GM19397 (cell line): Measurements from ENCODE around the gene PPP1R26.
"Not testable (repeated sequence)": the region's sequence is repeated elsewhere in the genome, so short reads cannot be mapped to it uniquely, and the experiment has no call there.

ENCODE experiments used
- ATAC-seq: cut with Tn5 transposase; IDR thresholded peaks from one replicate; pipeline ENCODE4 v1.9.1; 2021; ENCODE audit warnings: mild to moderate bottlenecking, moderate library complexity; ENCODE audit not compliant: unreplicated experiment

Gene PPP1R26

DNA sequence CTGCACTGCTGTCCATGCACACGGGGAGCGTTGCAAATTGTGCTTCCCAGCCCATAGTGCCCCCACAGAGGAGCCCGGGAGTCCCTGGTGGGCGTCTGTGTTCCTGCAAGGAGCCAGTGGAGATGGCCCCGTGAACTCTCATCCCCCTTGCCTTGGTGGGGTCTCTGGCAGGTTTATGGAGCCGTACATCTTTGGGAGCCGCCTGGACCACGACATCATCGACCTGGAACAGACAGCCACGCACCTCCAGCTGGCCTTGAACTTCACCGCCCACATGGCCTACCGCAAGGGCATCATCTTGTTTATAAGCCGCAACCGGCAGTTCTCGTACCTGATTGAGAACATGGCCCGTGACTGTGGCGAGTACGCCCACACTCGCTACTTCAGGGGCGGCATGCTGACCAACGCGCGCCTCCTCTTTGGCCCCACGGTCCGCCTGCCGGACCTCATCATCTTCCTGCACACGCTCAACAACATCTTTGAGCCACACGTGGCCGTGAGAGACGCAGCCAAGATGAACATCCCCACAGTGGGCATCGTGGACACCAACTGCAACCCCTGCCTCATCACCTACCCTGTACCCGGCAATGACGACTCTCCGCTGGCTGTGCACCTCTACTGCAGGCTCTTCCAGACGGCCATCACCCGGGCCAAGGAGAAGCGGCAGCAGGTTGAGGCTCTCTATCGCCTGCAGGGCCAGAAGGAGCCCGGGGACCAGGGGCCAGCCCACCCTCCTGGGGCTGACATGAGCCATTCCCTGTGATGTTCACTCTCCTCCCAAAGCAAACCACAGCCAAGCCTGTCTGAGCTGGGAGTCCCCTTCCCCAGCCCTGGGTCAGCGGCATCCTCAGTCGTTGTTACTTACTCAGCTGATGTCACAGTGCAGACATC is 24.0 kb downstream of the PPP1R26 start:
- no peak for ATAC-seq

DNA sequence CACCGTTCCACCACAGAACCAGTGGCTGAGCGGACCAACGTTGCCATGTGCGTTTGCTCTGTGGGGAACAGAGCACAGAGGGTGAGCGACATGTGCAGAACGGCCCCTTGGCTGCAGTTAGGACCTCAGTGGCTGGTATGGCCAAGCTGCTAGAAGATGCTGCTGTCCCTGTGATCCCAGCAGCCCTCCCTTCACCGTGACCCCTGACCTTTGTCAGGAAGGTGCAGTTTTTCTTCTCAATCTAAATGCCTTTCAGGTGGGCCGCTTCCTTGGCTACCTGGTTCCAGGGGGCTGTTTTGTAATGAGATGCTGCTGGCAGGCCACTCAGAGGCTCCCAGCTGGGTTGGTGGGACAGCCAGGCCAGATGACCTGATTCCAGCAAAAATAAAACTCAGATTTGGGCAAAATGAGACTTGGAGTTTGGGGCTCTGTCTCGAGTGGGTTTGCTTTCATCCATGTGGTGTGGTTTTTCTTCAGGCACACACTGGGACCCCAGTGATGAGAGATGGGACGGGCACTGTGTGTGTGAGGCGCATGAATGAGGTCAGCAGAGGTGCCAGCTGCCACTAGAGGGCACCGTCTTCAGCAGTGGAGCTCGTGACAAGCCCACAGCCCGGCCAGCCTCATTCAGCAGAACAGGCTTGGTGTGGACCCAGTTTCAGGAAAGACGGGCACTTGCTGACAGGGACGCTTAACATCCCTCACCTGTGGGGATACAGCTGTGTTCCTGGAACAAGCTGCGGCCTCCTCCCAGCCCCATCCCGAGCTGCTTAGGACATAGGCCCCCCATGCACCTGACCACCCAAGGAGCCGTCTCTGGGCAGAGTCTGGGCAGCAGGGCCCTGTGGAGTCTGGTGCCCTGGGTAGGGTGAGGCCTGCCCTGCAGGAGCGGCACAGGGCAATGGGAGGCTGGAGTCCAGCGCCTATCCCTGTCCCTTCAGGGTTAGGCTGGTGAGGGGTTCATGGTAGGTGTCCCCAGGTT is 25.0 kb downstream of the PPP1R26 start:
- no peak for ATAC-seq

DNA sequence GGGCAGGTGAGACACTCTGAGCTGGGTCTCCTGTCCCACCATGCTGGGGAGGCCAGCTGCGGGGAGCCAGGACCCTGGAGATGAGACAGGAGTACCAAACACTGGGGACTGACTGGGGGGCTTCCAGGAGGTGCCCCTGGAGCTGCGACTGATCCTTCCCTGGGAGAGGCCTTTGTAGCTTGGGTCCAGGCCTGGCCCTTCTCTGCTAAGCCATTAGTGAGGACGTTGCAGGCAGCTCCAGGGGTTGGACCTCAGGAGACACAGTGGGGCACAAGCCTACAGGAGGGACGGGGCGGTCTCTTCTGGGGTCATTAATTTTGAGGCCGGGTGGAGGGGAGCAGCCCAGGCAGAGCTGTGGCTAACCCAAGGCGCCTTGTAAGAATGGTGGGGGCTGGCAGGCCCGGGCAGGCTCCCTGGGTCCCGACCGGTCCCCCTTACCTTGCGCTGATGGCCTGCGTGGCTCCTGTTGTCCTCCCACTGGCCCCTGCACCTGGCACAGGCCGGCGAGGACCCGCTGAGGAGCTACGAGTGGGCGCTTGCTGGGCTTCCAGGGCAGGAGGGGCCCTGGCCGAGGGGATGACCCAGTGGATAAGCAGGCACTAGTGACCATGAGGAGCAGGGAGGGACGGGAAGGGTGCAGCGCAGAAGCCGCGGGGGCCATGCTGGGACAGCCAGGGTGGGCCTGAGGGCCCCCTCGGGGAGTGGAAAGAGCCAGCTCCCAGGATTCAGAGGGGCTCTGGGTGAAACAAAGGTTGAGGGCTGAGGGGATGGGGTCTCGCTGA is 26.0 kb downstream of the PPP1R26 start:
- ATAC-seq: no peak

DNA sequence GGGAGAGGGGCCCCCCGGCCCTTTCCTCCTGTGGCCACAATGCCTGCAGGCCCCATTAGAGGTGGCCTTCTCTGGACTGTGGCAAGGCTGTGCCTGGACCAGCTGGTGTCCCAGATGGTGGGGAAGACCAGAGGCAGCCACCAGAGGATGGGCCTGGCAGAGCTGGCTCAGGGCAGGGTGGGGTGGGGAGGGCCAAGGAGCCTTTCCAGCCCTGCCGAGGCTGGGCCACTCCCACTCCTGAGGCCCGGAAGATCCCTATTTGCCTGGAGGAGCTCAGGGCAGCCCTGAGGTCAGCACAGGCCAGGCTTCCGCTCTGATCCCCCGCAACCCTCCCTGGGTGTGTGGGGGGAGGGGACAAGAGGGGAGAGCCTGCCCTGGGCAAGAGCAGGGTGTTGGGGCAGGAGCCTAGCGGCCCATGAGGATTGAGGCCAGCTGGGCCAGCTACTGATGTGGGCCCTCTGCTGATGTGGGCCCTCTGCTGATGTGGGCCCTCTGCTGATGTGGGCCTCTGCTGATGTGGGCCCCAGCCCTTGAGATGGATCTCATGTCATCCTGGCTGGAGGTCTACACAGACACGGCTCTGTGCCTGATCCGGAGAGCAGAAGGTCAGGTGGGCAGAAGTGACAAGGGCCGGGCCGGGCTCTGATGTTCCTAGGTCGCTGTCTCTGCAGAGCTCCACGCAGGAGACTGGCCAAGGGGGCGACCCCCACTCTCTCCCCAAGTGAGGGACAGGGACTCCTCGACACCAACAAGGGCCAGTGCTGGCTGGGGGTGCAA is 26.9 kb downstream of the PPP1R26 start:
- ATAC-seq: no peak

DNA sequence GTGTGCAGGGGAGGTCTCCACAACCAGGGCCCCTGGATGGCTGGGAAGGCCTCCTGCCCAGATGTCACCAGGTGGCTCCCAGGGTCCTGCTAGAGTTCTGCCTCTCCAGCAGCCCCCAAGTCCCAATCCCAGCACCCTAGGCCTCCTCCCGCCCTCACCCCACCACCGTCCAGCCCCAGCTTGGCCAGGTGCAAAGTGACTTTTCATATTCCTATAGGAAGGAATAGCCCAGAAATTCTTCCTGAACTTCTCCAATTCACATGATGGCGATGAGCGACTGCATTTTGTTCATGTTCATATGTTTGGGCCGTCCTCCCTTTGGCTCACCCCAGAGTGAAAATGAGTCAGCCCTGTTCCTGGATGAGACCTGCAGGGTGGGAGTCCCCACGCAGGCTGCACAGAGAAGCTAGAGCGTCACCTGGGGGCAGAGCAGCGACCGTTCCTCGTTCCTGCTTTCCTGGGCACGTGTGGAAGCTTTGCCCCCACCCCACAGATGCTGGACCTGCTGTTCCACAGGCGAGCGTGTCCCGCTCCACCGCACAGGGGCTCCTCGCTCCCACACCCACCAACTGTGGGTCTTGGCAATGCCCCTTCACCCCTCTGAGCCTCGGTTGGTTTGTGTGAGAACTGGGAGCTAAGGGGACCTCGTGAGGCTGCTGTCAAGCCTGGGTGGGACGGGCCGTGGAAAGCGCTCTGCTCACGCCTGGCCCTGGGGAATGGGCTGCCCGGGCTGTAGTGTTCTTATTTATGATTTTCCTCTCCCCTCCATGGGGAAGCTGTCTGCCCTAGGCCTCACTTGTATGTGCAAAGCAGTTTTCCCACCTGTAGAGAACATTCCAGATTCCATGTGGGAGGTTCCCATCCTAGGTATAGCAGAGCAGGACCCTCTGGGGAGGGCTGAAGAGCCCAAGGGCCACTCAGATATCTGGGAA is 27.8 kb downstream of the PPP1R26 start:
- no peak for ATAC-seq

DNA sequence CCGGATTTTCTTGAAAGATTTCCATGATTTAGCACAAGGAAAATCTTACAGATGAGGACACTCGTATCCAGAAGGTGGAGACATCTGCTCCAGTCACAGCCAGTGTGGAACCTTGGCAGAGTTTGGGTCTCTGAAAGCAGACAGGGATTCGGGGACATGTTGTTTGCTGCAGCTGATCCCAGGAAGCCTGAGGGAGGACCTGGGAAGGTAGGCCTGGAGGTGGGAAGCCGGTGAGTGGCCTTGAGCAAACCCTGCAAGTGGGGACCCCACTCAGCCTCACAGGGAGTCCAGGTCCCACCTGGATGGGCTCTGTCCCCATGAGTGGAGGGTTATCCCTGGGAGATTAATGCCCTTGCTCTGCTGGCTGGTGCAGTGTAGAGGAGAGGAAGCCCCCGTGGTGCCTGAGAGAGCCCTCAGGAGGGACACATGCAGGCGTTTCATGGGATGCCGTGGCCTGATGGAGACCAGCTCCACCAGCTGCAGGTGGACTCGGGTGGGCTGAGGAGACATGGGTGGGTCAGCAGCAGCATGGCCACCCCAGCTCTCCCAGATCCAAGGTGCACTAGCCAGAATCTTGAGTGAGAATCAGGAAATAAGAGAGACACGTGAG is 28.7 kb downstream of the PPP1R26 start:
- ATAC-seq: no peak

DNA sequence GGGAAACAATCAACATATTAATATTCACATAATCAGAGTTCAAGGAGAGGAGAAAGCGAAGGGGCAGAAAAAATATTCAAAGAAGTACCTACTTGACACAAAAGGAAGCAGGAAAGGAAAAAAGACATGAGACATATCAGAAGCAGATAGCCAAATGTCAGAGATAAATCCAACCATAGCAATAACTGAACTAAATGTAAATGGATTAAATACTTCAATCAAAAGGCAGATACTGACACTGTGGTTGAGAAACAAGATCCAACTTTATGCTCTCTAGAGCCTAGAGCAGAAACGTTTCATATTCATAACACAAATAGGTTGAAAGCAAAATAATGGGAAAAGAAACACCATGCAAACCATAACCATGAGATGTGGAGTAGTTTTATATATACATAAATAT is 29.9 kb downstream of the PPP1R26 start:
- no peak for ATAC-seq

DNA sequence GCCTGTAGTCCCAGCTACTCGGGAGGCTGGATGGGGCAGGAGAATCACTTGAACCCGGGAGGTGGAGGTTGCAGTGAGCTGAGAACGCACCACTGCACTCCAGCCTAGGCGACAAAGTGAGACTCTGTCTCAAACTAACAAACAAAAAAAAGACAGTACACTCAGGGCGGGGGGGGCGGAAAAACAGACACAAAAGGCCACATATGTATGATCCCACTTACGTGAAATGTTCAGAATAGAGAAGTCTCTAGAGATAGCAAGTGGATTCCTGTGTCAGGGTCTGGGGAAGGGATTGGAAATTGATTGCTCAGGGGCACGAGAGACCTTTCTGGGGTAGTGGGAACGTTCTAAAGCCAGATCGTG is 32.6 kb downstream of the PPP1R26 start:
- no peak for ATAC-seq

DNA sequence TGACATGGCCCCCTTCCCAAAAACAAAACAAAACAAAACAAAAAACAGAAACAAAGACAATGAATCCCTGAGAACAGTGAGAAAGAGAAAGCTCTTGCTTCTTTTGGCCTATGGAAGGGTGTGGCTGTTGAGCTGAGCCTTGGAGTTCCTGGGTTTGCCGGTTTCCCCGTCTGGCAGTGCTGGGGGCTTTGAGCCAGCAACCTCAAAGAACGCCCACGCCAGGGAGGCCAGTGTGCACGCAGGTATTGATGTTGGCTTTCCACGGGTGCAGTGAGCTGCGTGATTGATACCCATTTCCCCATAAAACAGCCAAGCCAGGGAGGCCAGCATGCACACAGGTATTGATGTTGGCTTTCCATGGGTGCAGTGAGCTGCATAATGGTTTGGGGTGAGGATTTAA is 33.3 kb downstream of the PPP1R26 start:
- no peak for ATAC-seq

DNA sequence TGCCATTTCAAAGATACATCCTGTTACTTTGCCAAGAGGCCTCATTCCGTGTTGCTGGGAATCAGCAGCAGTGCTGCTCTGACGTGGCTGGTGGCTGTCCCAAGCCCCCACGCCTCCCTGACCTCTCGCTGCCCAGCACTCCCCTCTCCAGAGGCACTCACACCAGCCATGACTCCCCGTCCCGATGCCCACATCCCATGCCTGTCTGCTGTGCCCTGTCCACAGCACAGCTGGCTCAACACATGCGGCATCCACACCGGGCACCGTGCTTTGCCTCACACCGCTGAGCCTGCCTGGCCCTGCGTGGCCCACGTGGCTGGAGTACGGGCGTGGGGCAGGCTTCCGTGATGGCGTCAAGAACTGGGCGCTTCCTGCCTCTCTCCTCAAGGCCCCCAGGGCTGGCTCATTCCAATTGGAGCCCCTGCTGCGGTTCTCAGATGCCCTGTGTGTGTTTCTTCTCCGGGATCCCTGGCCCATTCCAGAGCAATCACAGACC is 33.8 kb downstream of the PPP1R26 start:
- no peak for ATAC-seq

DNA sequence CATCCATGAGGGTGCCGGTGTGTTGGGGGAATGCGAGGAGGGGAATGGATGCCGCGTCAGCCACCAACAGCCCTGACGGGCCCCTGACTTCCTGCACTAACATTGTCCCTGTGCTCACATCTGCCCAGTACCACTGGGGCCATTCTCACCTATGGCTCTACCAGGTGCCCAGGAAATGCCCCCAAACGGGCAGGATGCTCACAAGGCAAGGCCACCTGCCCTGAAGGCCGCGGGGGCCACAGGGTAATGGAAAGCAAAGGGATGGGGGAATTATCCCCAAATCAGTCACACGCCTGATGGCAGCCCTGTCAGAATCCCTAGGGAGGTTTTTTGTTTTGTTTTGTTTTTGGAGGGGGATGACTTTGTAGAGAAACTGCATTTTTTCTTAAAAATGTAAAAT is 34.3 kb downstream of the PPP1R26 start:
- ATAC-seq: not testable (repeated sequence)

DNA sequence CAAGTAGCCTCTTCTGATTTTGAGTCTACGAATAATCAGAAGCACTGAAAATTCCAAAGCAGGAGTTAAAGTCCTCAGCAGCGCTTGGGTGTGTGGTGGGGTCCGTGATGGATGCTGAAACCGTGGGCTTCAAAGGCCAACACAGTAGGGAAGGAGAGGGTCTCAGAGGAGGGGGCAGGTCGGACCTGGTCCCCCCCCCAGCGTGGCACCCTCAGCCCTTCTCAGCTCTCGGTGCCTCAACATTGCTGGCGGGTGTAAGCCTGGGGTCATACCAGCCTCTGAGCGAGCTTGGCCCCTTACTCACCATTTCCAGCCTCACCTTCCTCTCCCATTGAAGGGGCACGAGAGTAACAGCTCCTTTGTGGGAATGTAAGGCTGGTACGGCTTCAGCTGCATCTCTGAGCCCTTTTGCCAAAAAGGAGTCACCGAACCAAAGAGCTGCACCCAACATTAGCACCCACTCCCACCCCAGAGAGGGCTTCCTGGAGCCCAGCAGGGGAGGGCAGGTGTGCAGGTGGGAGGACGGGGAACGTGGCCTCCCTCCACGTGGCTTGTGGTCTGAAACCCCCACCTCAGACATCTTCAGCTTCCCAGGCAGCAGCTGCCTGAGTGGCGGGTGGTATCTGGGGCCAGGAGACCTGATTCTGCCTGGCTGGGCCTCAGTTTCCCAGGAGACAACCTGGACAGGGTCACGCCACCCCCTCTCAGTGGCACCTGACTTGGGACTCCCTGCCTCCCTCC is 34.9 kb downstream of the PPP1R26 start:
- no peak for ATAC-seq

DNA sequence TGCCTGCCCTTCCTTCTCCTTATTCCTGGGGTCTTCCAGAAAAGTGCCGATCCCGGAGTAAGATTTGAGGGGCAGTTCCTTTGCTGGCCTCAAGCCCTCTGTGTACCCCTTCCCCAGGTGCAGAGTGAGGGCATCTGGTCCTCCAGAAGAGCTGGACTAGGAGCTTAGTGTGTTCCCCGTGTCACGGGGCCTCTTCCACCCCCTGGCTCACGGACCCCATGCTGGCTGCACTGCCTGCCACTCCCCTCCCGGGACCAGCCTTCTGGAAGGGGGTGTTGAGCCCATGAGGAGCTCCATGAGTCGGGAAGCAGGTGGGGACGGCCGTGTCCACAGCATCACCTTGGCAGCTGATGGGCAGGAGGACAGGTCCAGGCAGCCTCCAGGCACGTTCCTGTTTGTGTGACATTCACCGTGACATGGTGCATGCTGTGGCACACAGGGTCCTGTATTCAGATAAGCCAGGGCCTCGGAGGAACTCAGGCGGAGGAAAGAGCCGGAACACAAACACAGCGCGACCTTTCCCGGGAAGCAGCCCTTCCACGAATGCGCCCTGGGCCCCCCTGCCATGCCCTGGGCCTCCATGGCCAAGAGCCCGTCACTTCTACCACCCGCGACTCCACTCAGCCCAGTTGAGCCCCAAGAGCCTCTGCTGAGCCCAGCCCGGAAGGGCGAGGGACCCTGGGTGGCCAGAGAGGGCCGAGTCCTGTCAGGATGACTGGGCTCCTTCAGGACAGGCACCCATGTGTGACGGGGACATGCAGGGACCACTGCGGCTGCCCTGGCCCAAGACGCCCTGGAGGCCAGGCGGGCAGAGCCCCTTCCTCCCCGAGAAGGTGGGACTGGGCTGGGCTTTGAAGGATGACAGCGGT is 35.7 kb downstream of the PPP1R26 start:
- ATAC-seq: no peak

DNA sequence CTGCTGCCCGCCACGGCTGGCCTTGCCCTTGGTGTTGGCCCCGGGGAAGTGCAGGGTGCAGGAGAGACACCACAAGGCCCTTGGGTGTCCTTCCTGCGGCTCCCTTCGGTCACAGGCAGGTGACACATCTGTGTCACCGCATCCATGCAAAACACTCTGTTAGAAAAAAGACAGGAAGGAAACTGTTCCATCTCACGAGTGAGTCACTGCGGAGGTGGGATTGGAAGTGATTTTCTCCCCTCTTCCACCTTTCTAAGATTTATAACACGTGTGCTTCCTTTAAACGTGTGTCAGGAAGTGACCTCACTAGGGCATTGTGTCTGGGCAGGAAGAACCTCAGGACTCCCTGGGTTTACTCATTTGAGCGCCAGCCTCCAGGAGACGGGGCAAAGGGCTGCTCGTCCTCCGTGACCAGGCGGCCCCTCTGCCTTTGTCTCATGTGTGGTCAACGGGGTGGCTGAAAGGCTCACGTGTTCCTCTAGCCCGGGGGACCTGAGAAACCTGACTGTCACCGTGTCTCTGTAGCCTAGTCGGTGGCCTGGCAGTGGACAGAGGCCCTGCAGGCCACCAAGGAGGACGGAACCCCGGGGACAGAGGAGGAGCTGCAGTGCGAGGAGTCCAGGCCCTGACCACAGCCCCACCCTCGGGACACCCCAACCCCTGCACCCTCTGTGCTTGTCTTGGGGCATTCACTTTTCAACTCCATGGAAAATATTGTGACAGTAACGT is 36.7 kb downstream of the PPP1R26 start:
- no peak for ATAC-seq

DNA sequence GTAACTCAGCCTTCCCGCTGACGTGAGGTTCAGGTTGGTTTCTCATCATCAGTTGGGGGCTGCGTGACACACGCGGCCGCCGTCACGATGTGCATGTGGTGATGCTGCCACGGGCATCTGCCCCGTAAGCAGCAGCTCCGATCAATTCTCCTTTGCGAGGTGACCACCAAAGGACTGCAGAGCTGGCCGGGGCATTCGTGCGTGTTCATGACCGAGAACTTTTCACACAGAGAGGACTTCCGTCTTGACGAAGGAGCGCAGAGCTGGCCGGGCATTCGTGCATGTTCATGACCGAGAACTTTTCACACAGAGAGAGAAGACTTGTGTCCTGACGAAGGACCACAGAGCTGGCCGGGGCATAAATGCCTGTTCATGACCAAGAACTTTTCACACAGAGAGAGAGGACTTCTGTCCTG is 37.8 kb downstream of the PPP1R26 start:
- no peak for ATAC-seq
